ENCODE measurements around the gene PTPRD. TPM values are rescaled to one million over a fixed set of nuclear protein-coding genes. Genes with fewer than 3 reads are reported as not detected.

The PTPRD gene
- total RNA-seq, 3 donors from 2014 or later (not counting 1 experiment from before 2014, with no cell fraction given) = 0.05 to 0.68 TPM; not detected in 1

DNA sequence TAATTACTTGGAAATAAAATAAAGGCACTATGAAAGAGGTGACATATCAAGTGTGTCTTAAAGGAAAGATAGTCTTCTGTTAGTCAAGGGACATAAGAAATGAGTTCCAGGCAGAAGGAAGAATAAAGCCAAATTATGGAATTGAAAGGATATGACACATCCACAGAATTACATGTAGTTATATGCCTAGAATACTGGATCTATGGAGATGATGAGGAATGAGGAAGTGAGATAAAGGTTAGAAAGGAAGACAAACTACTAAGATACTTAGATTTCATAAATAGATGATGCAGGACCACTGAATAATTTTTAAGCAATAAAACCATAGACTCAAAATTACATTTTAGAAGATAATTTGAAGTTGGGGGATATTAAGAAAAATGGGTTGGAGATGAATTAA is 609.8 kb downstream of the PTPRD start:
- DNase-seq = no peak
- intact Hi-C loops (cut with micrococcal nuclease) = no loop called here
- Mint-ChIP-seq H3K4me1 (no peaks in the 10 kb centered on the region), H3K9me3 (peaks cover 7 to 10% of the 10 kb centered on the region in 2 donors), H3K4me3 (no peak overlapping the region), H3K36me3 (no peaks in the 10 kb centered on the region), H3K27me3 (ENCODE audit: low read depth in 2 of 2) (no peaks in the 10 kb centered on the region), H3K27ac (no peak overlapping the region)
- ATAC-seq = no peak
- Histone ChIP-seq H3K27me3 (ENCODE audit: control insufficient read depth, insufficient read depth, low read length) (no peaks in the 10 kb centered on the region), H3K4me3 (ENCODE audit: low read length) (no peak overlapping the region), H3K27ac (ENCODE audit: low read length) (no peak overlapping the region), H3K4me1 (ENCODE audit: control insufficient read depth, insufficient read depth, low read length) (no peaks in the 10 kb centered on the region), H3K9me3 (ENCODE audit: control insufficient read depth, insufficient read depth, low read length) (no peaks in the 10 kb centered on the region), H3K36me3 (ENCODE audit: control insufficient read depth, insufficient read depth, low read length) (no peaks in the 10 kb centered on the region)
- TF ChIP-seq, protein P1, sequence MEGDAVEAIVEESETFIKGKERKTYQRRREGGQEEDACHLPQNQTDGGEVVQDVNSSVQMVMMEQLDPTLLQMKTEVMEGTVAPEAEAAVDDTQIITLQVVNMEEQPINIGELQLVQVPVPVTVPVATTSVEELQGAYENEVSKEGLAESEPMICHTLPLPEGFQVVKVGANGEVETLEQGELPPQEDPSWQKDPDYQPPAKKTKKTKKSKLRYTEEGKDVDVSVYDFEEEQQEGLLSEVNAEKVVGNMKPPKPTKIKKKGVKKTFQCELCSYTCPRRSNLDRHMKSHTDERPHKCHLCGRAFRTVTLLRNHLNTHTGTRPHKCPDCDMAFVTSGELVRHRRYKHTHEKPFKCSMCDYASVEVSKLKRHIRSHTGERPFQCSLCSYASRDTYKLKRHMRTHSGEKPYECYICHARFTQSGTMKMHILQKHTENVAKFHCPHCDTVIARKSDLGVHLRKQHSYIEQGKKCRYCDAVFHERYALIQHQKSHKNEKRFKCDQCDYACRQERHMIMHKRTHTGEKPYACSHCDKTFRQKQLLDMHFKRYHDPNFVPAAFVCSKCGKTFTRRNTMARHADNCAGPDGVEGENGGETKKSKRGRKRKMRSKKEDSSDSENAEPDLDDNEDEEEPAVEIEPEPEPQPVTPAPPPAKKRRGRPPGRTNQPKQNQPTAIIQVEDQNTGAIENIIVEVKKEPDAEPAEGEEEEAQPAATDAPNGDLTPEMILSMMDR (IDR thresholded peaks at IDR 0.05) = no peak

DNA sequence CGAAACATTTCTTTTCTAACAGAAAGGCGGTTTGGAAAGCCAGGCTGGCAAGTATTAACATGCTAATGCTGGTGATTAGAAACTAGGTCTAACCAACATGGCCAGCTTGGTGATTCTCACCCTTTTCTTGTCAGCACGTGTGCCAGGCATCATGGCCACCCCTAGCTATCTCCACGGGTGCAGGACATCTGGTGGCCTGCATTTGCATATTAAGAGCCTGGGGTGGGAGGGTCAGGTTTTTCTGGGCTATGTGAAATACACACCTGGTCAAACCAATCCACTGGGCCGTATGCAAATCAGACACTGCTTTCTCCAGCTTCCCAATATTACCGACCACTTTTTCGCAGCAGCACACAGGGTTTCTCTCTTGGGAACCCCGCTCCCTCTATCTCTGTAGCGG is 612.1 kb downstream of the PTPRD start:
- H3K4me1 Mint-ChIP-seq = no peaks in the 10 kb centered on the region
- DNase-seq = no peak
- no peaks in the 10 kb centered on the region for H3K4me1 ChIP-seq (ENCODE audit: control insufficient read depth, insufficient read depth, low read length)
- H3K36me3 Mint-ChIP-seq = no peaks in the 10 kb centered on the region
- ATAC-seq = no peak
- no peak overlapping the region for H3K4me3 Mint-ChIP-seq
- H3K36me3 ChIP-seq (ENCODE audit: control insufficient read depth, insufficient read depth, low read length) = no peaks in the 10 kb centered on the region
- H3K4me3 ChIP-seq (ENCODE audit: low read length) = no peak overlapping the region
- intact Hi-C loops (cut with micrococcal nuclease) = no loop called here
- H3K9me3 ChIP-seq (ENCODE audit: control insufficient read depth, insufficient read depth, low read length) = no peaks in the 10 kb centered on the region
- 94% methylated on average over 9 of the region's 9 CpGs for WGBS (ENCODE audit: insufficient coverage)
- no peak overlapping the region for H3K27ac ChIP-seq (ENCODE audit: low read length)
- no peak overlapping the region for H3K27ac Mint-ChIP-seq
- TF ChIP-seq, protein P1 (IDR thresholded peaks at IDR 0.05) = no peak
- no peaks in the 10 kb centered on the region for H3K27me3 Mint-ChIP-seq (ENCODE audit: low read depth in 2 of 2)
- no peaks in the 10 kb centered on the region for H3K27me3 ChIP-seq (ENCODE audit: control insufficient read depth, insufficient read depth, low read length)
- H3K9me3 Mint-ChIP-seq = peaks cover 7 to 14% of the 10 kb centered on the region in 2 donors

DNA sequence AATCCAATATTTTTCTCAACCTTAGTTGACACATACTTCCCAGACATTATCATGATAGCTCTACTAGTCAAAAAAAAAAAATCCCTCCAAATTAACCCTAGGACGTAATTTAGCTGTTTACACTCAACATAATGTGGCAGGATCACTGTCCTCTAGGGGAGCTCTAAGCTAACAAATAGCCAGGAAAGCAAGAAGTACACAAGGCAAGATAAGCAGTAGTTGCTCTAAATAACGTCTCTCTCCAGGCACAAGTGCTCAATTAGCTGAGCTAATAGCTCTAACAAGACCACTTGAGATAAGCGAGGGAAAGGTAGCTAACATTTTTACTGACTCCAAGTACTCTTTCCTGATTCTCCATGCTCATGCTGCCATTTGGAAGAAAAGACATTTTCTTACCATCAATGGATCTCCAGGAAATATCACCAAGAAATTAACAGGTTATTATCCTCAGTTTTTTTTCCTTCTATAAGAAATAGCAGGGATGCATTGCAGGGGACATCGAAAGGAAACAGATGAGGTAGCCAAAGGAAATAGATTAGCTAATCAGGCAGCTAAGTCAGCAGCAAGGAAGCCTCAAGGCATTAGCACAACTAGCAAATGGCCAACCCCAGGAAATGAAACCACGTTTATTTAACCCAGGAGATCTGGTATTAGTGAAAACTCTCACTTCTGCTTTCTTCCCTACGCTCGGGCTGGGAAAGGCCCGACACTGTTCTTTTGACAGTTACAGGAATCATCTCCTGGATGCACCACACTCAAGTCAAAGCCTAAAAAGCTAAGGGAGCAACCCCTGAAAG is 614.1 kb downstream of the PTPRD start:
- H3K27ac Mint-ChIP-seq = no peak overlapping the region
- Histone ChIP-seq H3K36me3 (ENCODE audit: control insufficient read depth, insufficient read depth, low read length) (no peaks in the 10 kb centered on the region), H3K27ac (ENCODE audit: low read length) (no peak overlapping the region), H3K4me1 (ENCODE audit: control insufficient read depth, insufficient read depth, low read length) (no peaks in the 10 kb centered on the region), H3K4me3 (ENCODE audit: low read length) (no peak overlapping the region), H3K9me3 (ENCODE audit: control insufficient read depth, insufficient read depth, low read length) (no peaks in the 10 kb centered on the region), H3K27me3 (ENCODE audit: control insufficient read depth, insufficient read depth, low read length) (no peaks in the 10 kb centered on the region)
- H3K36me3 Mint-ChIP-seq = no peaks in the 10 kb centered on the region
- TF ChIP-seq, protein P1 (IDR thresholded peaks at IDR 0.05) = no peak
- no peak overlapping the region for H3K4me3 Mint-ChIP-seq
- intact Hi-C loops (cut with micrococcal nuclease) = no loop called here
- ATAC-seq (no peak), DNase-seq (no peak)
- 24% methylated on average over 8 of the region's 8 CpGs for WGBS (ENCODE audit: insufficient coverage)
- peaks cover 13 to 21% of the 10 kb centered on the region in 2 donors for H3K9me3 Mint-ChIP-seq
- no peaks in the 10 kb centered on the region for H3K4me1 Mint-ChIP-seq
- no peaks in the 10 kb centered on the region for H3K27me3 Mint-ChIP-seq (ENCODE audit: low read depth in 2 of 2)

DNA sequence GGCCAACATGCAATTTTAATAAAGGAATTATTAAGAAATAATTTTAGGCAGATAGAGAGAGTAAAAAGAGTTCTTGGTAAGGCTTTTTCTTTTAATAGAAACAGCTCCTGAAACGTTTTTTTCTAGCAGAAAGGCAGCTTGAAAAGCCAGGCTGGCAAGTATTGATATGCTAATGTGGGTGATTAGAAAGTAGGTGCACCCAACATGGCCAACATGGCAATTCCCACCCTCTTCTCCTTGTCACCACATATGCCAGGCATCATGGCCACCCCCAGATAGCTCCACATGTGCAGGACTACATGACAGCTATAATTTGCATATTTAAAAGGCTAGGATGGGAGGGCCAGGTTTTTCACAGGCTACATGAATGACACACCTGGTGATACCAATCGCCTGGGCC is 615.2 kb downstream of the PTPRD start:
- 53% methylated on average over 2 of the region's 2 CpGs for WGBS (ENCODE audit: insufficient coverage)
- no peaks in the 10 kb centered on the region for H3K36me3 Mint-ChIP-seq
- H3K9me3 ChIP-seq (ENCODE audit: control insufficient read depth, insufficient read depth, low read length) = no peaks in the 10 kb centered on the region
- no peak overlapping the region for H3K27ac Mint-ChIP-seq
- no peaks in the 10 kb centered on the region for H3K27me3 ChIP-seq (ENCODE audit: control insufficient read depth, insufficient read depth, low read length)
- H3K9me3 Mint-ChIP-seq = peaks cover 11 to 16% of the 10 kb centered on the region in 2 donors
- H3K27me3 Mint-ChIP-seq (ENCODE audit: low read depth in 2 of 2) = no peaks in the 10 kb centered on the region
- H3K4me3 Mint-ChIP-seq = no peak overlapping the region
- no peak overlapping the region for H3K4me3 ChIP-seq (ENCODE audit: low read length)
- H3K4me1 Mint-ChIP-seq = no peaks in the 10 kb centered on the region
- no peak overlapping the region for H3K27ac ChIP-seq (ENCODE audit: low read length)
- no peaks in the 10 kb centered on the region for H3K4me1 ChIP-seq (ENCODE audit: control insufficient read depth, insufficient read depth, low read length)
- no peaks in the 10 kb centered on the region for H3K36me3 ChIP-seq (ENCODE audit: control insufficient read depth, insufficient read depth, low read length)
- intact Hi-C loops (cut with micrococcal nuclease) = no loop called here
- DNase-seq (no peak), ATAC-seq (no peak)
- TF ChIP-seq, protein P1 (IDR thresholded peaks at IDR 0.05) = no peak
